GM19468 (cell line): ENCODE data around the gene THAP10.

Source experiments
- ATAC-seq: cut with Tn5 transposase; IDR thresholded peaks from one replicate; pipeline ENCODE4 v1.9.1; 2021; ENCODE audit warnings: mild to moderate bottlenecking, moderate library complexity, moderate number of reproducible peaks; ENCODE audit not compliant: unreplicated experiment; ENCODE audit errors: extremely low read depth

The THAP10 gene

GRCh38 chr15:70856177-70856883 lies 35.9 kb downstream of the THAP10 start:
- no peak for ATAC-seq

GRCh38 chr15:70855764-70856163 lies 36.5 kb downstream of the THAP10 start:
- no peak for ATAC-seq

GRCh38 chr15:70854666-70854976 lies 37.6 kb downstream of the THAP10 start:
- ATAC-seq, result no peak

- ATAC-seq, result no peak
Observed at GRCh38 chr15:70853973-70854665, 38.1 kb downstream of the THAP10 start, which contains the start of gene LARP6. Gene LARP6 (minus strand): TSS chr15:70854157. CDS start chr15:70854088, 69 bp downstream.

GRCh38 chr15:70853318-70853972 lies 38.8 kb downstream of the THAP10 start:
- no peak for ATAC-seq

GRCh38 chr15:70852501-70853317 lies 39.5 kb downstream of the THAP10 start:
- no peak for ATAC-seq

GRCh38 chr15:70851889-70852288 lies 40.3 kb downstream of the THAP10 start:
- ATAC-seq, result no peak

GRCh38 chr15:70845602-70846360 lies 46.5 kb downstream of the THAP10 start:
- no peak for ATAC-seq

GRCh38 chr15:70837476-70837875 lies 54.8 kb downstream of the THAP10 start:
- ATAC-seq, result no peak

- no peak for ATAC-seq
Observed at GRCh38 chr15:70835841-70836240, 56.4 kb downstream of the THAP10 start.

GRCh38 chr15:70835415-70835814 lies 56.8 kb downstream of the THAP10 start:
- no peak for ATAC-seq

- ATAC-seq, result no peak
Observed at GRCh38 chr15:70834999-70835398, 57.2 kb downstream of the THAP10 start.

GRCh38 chr15:70833861-70834765 lies 58.1 kb downstream of the THAP10 start:
- no peak for ATAC-seq

- no peak for ATAC-seq
Observed at GRCh38 chr15:70833422-70833821, 58.8 kb downstream of the THAP10 start.

GRCh38 chr15:70832176-70832575 lies 60.1 kb downstream of the THAP10 start:
- ATAC-seq, result no peak
